Measurements from ENCODE around the gene NOL4L.

NOL4L gene

DNA sequence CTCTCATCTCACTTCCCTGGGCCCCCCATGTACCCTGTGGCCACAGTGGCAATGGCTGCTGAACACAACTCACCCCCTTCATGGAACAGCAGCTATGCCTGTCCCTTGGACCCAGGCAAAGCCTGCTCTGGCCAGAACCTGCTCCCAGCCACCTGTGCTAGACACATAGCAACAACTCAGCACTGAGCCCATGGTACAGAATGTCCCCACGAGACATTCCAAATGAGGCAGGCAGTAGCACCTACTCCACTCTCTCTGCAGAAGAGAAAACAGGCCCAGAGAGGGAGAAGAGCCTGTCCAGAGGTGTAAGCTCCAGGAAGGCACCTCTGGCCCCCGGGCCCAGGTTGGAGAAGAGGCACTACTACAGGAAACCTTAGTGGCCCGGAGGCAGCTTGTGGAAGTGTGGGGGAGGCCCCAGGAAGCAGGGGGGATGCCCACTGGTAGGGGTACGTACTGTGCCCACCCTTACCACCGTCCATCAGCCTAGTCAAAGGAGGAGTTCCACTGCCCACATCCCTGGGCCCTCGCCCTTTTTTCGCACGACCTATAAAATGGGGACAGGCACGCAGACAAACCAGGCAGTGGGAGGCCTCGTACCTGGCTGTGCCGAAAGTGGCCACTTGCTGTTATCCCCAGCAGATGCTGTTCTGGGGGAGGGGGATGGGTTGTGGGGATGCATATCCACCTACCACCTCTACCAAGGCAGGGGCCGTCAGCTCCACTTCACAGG, 129.8 kb downstream of the NOL4L start:
- no peak for DNase-seq

DNA sequence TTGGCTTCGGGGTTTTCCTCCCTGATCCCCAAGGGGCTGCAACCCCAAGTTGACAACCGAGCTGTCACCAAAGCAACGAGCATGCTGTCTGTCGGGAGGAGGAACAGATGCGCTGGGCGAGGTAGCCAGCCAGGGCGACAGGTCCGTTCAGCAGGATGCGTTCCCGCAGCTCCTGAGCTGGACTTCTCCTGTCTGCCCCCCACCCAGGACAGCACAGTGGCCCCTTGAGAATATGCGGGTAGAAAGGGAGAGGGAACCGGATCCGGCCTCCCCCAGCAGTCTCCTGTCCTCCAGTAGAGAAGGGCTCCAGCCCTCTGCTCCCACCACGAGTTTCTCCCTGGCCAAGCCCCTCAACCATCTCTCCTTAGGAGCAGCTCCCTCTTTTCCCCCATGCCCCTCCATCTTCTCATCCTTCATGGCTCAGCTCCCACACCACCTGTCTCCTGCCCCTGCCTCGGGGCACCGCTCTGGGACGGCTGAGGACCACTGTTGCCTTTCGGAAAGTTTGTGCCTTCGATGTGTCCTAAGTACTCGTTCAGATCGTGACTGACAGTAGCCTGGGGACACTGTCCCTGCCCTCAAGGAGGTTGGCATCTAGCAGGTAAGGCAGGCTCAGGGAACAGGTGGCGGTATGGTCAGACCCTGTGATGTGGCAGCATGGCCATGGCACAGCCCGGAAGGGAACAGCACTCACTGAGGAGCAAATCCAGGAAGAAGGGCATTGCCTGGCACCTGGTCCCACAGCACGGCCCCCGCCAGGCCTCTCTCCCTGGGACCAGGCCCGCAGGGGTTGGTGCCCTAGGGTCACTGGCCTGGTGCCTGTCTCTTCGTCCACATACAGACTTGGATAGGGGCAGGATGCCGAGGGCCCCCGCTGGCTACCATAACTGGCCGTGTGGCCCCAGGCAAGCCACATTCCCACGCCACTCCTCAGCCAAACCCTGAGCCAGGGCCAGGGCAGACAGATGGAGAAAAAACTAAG, 130.7 kb downstream of the NOL4L start:
- no peak for DNase-seq

DNA sequence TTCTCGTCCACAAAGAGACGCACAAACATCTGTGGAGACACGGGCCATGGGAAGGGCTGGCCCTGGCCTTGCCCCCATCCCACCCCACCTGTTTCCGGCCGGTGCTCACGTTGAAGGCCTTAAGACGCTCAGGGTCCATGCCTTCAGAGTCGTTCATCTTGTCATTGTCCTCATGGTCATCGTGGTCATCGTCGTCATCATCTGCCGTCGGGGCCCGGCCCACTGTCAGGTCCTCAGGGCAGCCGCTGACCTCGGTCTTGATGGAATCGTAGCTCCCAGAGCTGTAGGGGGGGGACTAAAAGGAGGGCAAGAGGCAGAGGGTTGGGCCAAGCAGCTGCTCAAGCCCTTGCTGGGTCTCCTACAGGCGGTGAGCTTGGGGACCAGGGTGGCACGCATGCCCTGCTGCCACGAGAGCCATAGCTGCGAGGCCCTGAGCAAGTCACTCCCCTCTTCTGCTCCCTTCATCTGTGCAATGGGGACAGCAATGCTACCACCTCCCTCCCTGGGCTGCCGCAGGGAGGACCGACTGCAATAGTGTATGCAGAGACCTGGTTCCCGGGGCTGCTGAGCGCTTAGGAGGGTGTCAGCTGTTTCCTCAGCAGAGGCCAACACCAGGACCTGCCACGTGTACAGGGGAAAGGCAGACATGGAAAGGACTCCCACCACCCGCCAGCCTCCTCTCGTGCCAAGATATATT, 131.5 kb downstream of the NOL4L start:
- DNase-seq = no peak

DNA sequence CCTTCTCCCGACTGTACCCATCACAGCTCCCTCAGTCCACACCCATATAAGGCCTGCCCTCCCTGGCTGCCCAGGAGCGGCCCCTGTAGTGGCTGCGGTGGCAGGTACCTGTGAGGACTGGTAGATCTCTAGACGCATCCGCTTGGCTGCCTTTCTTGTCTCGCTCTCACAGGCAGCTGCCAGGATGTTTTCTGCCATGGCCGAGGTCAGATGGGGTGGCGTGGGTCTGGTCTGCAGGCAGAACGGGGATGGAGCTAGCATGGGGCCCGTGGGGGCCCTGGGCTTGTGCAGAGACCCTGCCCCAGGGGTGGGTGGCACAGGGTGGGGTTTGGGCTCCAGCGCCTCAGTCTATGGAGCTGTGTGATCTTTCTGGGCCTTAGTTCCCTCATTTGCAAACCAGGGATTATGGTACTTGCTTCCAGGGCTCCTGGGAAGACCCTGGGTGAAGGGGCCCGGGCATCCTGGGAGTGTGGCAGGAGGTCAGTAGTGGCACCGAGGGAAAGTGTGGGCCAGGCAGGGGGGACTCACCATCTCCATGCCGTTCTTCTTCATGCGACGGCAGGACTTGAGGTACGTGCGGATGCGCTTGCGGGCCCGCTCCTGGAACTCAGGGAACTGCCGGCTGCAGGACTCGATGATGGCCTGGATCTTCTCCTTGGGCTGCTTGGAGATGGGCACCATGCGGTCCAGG, 132.2 kb downstream of the NOL4L start:
- DNase-seq = no peak

DNA sequence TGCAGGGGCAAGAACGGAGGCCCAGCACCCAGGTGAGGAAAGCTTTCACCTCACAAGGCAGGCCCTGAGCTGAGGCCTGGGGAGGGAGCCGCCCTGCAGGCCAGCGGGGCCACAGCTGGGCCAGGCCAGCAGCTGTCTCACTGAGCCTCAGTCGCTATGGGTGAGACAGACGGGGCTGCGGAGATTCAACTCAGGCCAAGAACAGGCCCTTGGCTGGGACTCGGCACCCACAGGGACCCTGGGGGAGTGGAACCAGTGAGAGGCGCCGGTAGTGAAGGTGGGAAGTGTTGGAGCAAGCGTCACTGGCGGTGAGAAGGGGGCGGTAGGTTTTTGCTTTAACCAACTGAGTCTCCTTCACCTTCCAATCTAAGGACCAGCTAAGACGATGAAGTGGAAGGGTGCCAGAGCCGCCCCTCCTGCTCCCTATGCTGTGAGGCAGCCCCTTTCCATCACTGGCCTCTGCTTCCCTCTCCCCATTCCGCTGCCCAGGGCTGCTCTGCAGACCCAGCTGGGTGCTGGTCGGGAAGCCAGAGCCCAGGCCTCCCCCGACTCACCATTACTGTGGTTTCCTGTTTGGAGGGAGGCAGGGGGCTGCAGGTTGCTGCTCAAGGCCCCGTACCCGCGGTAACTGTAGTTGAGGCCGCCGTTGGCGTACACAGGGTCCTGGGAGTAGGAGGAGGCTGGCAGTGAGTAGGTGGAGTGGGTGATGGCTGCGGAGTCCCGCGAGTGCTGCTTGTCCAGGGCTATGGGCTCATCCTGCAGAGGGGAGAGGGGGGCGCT, 133.3 kb downstream of the NOL4L start:
- no peak for DNase-seq

DNA sequence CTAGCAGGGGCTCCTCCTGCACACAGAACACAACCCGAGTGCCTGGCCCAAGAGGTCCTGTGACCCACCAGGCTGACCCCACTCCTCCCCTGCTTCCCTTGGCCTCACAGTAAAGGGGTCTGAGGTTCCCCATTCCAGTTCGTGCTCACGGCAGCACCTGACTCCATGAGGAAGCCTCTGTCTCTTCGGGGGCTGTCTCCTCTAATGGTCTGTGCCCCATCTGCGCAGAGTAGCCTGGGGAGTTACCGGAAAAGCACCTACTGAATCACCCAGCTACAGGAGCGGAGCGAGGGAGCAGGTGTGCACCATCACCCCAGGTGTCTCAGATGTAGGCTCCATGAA, 133.8 kb downstream of the NOL4L start:
- DNase-seq = no peak

DNA sequence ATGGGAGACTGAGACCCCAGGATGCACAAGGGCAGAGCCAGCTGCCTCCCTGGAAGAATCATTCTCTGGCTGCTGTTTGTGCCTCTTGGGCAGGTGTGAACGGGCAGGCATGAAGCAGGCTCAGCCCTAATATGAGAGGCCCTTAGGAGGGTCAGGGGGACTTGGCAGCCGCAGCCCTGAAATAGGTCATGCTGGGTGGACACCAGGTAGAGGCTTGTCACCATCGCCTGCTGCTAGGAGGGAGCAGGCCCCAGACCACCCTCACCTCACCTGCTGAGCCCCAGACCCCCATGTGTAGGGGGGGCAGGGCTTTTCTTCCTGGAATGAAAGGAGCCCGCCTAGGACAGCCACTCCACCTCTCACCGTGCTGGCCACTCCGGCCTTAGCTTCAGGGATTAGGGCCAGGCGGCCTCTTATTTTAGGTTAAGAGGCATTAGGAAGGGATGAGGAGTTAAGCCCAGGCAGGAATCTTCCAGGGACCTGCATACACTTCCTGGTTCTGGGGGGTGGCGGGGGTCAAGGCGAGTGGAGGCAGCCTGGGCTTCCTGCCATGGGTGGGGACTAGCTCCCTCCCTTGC, 134.6 kb downstream of the NOL4L start:
- no peak for DNase-seq

DNA sequence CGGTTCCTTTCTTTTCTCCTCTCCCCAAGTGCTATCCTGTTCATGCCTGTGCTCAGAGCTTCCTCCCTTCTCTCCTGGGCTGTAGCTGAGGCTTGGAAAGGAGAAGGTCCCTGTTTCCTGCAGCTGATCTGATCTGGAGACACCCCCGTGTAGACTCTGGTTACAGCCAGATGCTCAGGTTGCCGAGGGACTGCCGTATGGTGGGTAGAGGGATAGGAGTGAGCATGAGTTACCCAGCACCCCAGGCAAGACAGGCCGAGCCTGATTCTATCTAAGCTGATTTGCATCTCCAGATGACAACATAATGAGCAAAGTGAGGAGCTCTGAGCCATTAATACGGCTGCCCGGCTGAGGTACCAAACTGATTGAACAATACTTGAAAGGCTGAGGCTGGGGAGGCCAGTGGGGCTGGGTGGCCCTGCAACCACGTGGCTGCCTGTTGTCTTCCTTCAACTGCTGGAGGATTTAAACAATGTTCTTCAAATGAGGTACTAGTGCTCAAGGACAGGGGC, 135.2 kb downstream of the NOL4L start:
- no peak for DNase-seq

DNA sequence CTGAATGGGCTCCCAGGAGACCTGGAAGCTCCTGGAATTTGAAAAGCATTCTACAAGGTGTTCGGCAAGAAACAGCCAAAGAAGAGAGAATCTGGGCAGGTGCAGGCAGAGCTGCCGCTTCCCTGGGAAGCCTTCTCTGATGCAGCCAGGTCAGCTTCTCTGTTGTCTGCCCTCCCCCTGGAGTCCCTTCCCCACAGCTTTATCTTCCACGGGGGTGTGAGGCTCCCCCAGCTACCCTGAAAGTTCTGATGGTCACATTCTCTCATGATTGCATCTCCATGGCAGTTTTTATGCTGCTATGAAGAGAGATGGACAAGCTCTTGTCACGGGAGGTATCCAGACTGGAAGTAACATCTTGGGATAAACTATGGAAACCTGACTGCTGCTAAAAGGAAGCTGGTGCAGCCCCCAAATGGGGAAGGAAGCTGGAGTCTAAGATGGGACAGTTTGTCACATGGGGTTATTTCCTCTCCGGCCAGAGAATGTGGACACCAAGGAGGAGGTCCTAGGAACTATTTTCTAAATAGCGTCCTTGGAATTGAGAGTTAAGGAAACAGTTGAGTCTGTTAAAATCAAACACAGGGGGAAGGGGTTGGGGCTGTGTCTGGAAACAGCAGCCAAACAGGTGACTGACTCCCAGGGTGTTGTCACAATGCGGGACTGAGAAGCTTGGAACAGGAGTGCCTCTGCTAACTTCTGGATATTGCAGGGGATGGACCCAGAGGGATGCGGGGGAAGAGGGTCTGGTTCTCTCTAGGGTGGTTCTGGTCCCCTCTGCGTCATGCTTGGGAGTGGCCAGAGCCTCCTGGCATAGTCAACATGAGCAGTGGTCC, 135.9 kb downstream of the NOL4L start:
- DNase-seq = no peak

DNA sequence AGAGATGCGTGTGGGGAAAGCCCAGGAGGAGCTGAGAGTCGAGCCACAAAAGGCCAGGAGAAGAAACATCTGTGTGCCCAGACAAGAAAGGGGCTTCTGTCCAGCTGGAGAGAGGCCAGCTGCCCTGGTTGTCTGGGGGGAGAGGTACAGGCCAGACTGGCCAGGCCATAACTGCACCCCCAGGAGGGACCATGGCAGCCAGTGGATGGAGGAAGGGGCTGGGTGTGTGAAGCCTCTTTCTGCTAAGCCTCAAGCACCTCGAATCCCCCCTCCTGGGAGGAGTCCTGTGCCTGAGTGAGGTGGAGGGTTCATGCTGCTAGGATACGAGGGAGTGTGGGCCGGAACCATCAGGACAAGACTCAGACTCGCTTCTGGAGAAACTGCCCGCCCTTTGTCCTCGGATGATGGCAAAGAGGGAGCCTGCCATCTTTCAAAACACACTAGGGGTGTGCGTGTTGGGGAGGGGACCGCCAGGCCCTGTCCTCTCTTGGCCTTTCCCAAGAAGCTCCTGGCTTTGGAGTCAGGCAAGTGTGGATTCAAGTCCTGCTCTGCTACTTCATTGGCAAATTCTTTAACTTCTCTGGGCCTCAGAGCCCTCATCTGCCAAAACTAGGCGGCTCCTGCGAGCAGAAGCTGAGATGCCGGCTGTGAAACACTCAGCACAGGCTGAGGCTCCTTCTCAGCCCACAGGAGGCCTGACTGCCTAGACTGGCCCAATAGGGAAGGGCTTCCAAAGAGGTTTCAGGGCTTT, 136.7 kb downstream of the NOL4L start:
- DNase-seq = no peak

DNA sequence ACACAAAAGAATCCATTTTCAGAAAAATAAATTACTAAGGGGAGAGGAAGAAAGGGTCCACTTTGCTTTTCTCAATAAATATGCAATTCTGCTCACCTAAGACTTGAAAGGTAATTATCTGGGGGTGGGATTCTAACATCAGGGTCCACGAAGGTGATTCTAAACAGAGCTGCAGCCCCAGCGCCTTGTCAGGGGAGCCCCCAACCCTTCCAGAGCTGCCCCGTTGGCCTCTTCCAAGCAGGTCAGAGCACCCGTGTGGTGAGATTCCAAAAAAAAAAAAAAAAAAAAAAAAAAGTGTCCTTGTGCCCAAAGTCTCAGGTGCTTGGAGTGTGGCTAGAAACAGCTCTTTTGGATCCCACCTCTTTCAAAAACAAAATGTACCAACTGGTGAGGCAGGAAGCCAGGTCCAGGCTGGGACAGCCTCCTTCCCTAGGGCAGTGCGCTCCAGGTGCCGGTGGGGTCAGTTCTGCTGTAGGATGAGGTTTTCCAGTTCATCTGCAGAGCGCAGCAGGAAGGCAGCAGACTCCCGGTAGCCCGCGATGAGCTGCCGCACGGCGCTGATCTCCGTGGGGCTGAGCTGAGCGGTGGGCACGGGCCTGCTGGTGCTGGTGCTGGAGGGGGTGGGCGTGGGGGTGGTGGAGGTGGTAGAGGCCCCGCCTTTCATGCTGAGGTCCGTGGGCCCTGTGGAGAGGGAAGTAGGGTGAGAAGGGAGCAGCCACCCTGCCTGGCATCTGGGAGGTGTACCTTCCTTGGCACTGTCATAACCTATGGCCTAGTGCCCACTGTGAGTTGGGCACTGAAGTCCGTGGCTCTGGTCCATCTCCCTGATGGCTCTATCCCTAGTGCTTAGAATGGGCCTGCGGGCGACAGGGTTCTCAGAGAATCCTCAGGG, 137.8 kb downstream of the NOL4L start:
- no peak for DNase-seq

DNA sequence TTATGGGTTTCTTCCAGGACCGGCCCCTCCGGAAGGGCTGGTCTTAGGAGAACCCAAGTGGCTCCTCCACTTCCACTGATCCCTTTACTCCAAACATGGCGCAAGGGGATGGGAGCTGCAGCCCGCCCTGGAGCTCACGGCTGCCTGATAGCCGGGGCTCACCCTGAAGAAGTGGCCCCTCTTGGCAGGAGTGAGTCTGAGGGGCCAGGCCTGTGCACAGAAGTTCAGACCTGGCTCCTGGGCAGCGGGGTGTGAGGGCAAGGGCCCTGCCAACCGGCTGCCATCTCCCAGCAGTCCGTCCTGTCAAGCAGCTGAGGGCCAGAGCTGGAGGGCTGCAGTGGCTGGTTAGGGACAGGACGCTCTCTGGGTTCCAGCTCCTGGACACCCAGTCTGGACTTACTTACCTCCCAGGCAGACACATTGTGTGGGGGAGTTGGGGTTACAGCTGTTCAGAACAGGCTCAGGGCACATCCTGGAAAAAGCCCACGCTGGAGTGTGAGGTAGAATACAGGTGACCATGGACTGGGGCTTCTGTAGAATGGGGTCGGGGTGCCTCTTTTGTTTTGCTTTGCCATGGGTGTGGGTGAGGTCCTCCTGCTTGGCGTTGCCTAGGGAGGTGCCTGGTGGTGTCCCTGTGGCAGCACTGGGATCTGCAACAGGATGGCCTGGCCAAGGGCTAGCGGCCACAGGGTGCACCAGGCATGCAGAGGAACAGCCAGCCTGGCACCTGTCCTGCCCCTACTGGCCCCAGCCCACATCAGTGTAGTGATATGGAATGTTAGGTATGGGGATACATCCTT, 138.6 kb downstream of the NOL4L start:
- DNase-seq = no peak

DNA sequence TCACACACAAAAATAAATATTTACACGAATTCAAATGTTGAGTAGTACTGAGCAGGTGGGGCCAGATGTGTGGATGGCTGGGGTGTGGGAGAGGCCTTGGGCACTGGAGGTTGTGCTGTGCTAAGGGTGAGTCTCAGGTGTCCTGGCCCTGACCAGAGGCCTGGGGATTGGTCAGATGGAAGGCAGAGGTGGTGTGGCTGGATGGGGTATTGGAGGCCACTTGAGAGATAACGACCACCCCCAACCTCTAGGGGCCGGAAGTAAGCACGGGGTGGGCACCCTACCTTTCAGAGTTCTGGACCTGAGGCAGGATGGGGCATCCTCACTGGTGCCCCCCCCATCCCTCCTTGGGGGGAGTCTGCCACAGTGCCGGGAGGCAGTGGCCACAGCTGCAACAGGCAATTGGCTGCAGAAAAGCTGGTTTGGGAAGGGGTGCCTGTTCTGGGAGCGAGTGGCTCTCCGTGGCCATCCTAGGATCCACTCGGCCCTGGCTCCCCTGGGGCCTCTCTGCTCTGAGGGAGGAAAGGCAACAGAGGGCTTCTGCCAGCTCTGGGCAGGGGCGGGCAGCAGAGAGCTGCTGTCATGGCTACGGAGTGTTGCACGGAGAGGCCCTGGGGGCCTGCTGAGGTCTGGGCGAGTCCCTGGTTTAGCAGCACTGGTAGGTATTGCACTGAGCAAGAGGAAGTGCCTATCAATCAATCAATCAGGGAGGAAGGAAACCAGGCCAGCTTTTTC, 139.4 kb downstream of the NOL4L start:
- DNase-seq = peak in 1 of 5 experiments; percentile 67

DNA sequence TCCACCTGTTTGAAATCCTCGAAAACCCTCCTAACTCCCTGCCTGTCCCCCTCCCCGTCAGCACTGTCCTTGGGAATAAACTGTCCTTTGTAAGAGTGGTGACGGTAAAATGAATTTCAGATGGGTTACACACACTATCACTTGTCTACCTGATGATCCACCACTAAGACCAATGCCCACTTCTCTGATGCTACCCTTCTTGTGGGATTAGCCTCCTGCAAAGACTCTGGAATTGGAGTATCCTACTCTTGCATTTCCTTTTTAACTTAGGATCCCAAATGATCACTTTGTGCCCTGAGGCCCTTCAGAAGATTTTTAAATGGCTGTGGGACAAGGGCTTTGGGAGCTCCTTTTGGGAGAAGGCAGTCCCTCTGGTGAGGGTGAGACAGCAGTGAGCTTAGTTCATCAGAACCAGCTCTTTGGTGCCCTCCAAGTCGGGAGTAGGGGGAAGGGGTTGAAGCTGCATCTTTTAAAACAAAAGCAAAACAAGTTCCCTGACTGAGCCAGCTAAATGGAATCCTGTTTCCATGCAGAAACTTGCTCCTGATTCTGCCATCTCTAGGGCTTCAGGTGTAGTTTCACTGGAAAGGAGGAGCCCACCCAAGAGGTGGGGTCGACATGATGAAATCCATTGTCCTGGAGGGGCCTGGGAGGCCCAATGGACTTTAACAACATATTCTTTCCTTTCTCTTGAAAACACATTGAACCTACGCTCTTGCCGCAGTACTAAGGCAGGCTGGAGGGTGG, 140.5 kb downstream of the NOL4L start:
- DNase-seq = no peak

DNA sequence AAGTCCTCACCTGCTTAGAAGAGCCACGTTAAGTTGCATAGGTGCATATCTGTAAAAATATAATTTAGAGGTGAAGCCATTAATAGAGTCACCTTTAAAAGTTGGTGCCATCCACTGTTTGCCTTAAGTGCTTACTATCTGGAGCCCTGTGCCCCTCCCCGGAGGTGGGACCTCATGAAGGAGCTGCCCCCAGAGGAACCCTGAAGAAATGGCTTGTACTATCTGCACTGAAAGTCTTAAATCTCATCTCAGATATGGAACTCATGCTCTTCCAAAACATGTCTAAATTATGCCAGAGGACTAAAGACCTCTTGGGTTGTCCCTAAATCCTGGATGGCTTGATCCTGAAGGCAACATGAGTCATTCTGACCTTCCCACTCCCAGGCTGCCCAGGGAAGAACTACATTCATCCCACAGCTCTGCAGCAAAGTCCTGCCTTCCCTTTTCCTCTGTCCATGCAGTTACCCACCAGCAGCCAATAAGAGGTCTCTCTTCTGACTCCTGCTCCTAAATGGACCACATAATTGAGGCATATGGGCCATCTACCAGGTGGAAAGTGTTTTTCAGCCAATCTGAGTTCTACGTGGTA, 141.7 kb downstream of the NOL4L start:
- peak in 1 of 5 experiments; percentile 24 for DNase-seq
